CMK (cell line): ENCODE data around the gene ANO6.

Experiments
- DNase-seq: peaks from one replicate; pipeline ENCODE4 v3.0.0-alpha.2; 2010; ENCODE audit warnings: low read depth

The ANO6 gene

DNA sequence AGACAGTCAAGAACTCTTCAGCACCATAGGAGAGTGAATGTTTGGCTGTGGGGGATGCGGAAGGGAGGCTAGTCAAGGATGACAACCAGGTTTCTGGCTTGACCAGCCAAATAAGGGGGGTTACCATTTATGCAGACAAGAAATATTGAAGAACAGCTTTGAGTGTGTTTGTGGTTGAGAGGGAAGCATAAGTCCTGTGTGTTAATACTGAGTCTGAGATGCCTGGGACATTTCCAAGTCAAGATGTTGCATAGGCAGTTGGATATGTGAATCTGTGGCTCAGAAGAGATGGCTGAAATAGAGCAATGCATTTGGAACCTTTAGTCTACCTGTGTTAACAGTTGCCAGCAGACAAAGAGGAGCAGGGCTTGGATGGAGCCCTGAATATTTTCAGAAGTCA is 66.1 kb downstream of the ANO6 start:
- DNase-seq, result no peak

DNA sequence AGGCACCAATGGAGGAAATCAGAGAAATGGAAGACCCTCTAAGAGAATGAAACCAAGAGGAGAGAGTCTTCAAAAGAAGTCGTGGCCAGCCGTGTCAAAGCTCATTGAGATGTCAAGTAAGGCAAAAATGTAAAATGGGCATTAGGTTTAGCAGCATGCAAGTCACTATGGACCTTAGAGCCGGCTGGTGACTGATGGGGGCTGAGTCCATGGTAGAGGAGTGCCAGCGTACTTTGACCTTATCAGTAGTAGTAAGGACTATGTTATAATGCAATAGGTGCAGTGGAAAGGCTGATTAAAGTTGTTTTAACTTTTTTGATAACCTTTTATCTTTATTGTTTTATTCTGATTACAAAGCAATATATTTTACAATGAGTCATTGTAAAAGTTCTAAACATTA is 66.5 kb downstream of the ANO6 start:
- no peak for DNase-seq

DNA sequence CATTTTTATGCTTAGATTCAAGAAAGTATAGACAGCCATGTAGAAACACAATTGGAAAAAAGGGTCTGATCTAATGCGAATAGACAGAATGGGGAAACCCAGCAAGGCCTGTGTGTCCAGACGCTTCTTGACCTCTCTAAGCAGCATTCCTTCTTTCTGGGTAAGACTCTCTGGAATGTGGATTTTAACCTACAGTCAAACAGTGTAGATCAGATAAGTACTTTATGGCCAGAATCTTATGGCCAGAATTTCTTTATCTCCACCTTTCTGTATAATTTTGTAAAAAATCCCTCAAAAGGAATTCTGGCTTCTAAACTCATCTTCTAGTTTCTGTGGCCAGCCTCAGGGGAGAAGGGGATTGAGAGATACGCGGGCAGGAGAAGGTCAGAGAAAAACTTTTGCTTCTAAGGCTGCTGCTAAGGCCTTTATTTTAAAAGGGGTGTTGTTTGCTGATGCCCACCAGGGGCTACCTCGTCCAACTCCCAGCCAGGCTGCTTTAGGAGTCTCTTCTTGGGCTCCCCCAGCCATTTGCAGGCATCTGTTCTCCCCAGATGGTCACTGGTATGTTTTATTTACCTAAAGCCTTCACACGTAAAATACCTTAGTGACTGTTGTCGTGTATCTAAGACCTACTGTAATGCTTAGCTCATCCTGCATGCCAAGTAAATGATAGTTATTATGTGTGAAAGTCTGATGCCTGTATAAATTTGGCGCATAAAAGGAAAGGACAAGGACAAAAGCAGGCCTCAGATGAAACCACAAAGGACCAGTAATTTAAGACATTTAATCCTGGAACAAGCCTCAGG is 68.4 kb downstream of the ANO6 start:
- DNase-seq, result no peak

DNA sequence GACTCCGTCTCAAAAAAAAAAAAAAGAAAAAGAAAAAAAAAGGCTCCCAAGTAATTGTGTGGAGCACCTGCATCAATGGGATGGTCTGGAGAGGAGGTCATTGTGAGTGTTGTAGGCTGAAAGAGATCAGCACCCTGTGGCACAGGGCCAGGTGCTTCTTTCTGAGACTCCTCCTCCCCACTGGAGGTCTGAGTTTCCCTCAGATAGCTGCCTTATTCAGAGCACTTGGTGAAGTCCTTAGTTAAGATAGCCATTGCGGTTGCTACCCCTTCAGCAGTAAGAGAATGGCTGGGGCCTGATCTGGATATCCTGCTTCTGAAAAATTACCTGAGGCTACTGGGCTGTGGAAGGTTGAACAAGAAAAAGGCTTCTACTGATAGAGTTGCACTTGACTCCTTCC is 69.8 kb downstream of the ANO6 start:
- no peak for DNase-seq

DNA sequence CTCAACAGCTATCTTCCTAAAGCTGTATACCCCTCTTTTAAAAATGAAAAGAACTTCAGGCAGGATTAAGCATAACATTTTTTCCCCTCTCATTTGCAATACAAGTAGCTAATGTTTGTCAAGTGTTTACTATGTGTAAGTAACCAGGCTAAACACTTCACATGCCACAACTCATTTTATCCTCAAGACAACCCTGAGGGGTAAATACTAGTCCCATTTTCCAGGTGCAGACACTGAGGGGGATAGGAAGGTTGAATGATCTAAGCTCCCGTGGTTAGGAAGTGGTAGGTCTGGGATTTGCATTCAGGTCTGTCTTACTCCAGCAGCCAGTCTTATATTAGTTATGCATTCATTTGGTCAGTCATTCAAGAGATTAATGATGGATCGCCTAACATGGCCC is 70.7 kb downstream of the ANO6 start:
- no peak for DNase-seq

DNA sequence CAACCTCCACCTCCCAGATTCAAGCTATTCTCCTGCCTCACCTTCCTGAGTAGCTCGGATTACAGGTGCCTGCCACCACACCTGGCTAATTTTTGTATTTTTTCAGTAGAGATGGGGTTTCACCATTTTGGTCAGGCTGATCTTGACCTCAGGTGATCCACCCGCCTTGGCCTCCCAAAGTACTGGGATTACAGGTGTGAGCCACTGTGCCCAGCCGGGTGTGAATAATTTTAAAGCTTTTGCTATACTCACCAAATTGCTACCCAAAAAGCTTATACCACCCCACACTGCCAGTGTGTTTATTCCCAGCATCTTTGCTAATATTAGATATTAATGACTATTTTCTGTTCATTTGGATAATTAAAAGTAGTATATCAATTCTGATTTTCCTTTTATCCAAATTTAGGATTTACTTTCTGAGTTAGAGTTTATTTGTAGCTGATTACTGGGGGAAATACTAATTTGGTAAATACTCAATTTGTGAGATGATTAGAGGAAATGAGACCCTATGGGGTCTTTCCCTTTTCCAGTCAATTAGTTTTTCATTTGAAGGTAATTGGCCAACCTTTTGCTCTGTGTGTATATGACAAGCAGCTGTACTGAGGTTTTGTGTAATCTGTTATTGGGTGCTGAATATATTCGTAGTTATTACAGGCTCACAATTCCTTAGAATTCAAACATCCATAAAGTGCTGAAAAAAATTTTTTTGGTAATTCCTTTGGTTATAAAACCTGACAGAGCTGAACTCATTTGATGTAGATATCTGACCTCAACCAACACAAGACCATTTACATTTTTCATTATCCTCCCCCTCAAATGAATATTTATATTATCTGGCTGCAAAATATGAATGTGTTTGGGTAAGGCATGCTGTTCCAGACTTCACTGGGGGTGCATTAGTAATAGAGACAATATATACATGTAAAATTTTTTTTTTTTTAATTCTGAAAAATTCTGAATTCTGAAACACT is 73.6 kb downstream of the ANO6 start:
- DNase-seq, result no peak

DNA sequence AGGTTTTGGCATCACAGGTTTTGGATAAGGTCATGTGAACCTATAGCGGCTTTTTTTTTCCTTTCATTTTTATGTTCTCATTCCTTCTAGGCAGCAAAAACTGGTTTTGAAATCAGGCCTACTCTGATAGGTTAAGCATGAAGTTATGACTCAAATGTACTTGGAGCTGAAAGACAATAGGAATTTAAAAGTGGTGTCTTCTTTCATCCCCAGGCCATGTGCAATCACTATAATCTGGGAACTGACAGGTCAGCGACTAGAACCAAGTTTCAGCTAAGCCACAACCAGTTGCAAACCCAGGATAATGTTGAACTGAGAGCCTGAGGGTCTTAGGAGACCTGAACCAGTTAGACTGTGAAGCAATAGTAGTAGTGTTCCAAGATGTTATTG is 74.3 kb downstream of the ANO6 start:
- no peak for DNase-seq

DNA sequence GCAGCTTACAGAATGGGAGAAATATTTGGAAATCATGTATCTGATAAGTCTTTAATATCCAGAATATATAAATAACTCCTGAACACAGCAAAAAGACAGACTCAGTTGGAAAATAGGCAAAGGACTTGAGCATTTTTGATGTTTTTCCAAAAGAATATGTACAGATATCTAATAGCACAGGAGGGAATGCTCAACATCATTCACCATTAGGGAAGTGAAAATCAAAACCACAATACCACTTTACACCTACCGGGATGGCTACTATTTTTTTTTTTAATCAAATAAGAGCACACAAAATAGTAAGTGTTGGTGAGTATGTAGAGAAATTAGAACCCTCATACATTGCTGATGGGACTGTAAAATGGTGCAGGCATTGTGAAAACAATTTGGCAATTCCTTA is 75.6 kb downstream of the ANO6 start:
- no peak for DNase-seq

DNA sequence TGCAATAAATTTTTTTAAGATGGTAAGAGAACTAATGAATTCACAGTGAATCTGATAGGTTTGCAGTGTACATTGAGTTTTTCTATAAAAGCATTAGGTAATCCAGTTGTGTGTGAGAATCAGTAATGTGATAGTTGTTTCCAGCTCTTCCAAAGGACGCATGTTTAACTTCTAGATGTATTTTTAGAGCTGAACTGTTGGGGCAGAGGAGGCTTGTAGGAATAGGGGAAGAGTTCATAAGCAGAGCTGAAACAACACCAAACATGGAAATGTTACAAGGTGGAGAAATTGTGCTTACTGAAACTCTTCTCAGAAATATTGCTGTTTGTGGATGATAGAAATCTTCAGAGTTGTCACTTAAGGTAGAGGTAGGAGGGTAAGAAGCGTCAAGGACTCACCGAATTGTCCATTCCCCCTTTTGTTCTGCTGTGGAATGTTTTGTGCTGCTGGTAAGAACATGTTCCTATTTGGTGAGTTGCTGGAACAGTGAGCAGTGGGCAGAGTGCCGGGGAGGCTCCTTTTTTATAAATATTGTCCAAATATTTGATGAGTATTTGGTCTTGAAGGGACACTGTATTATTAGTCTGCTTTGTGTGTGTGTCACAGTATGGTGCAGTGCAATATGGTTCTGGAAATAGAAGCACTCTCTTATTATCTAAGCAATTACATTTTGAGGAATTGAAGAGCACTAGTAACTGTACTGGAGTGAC is 76.7 kb downstream of the ANO6 start:
- no peak for DNase-seq

DNA sequence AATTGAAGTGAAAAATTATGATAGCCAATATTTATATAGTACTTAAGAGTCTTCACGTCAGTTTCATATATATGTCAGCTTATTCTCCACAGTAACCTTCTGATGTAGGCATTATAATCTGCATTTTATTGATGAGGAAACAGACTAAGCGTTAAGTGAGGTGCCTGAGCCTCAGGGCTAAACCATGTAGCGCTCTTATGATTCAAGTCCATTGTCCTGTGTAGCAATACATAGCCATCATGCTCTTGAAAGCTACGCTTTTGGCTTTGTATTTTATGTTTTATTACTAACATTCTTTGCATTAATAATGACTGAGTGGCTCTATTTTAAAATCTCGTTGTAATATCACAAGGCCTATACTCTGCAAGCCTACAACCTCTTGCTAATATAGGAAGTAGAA is 79.0 kb downstream of the ANO6 start:
- DNase-seq, result no peak

DNA sequence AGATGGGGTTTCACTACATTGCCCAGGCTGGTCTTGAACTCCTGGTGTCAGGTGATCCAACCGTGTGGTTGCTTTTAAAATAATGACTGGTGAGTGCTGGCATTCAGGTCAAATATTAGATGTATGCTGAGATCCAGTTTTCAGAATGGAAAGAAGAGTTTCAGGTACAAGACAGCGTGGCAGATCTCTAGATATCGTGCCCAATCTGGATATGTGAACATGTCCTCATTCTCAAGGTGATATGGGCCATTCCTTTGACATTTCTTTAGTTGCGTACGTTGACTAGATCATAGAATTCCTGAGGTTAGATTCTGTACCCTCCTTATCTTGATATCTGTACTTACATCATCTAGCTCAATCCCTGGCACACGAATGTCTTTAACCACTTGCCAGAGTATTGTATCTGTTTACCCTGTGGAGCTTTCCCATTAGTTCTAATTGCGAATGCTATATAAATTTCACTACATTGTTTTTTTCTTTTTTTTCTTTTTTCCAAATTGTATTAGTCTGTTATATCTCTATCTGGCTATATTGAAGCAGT is 80.2 kb downstream of the ANO6 start:
- DNase-seq, result no peak

DNA sequence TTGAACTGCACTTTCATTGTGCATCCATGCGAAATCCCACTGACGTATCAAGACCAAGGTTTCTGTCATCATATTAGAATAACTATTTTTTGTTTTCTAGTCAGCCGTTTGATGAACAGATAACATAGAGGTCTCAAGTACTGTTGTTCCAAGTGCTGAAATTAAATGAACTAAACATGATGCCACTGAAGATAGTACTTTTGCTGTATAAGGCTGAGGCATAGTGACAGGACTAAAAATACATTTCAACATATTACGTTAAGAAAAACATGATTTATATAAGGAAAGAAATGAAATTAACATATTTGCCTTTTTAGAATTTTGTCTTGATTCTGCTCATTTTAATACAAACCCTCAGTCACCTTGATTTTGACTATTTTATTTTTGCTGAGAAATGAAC is 82.2 kb downstream of the ANO6 start:
- DNase-seq, result no peak

DNA sequence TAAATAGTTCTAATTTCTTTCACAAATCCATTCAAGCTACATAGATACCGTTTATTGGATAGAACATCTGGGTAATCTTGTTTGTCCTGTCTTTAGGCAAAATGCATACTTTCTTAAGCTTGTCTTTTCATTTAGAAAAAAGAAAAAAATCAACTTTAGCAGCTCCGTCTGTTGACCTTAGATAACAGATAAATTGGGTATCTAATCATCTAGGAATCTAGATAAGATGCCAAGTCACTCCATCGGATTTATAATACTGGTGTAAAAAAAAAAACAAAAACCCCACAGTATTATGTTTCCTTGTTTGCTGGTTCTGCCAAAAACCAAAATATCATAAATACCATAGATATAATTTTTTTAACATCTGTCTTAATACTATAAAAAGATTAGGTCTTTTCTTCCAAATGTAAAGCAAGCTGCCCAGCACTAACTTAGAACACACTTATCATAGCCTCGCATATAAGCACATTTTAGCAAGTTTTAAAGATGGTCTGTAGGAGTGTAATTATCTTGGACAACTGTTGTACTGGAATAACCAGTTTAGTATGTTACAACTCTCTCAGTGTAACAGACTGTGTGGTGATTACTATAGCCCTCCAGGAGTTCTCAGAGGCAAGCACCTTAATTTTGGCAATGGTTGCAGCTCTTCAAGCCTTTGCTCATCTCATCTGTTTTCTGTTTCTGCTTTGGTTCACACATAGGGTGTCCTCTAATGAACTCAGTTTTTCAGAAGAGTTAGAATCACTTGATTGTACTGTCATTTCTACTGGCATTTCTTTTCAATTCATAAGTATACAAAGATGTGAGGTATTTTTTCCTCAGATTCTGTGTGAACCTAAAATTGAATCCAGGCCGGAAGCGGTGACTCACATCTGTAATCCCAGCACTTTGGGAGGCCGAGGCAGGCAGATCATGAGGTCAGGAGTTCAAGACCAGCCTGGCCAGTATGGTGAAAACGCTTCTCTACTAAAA is 83.1 kb downstream of the ANO6 start:
- DNase-seq, result no peak

DNA sequence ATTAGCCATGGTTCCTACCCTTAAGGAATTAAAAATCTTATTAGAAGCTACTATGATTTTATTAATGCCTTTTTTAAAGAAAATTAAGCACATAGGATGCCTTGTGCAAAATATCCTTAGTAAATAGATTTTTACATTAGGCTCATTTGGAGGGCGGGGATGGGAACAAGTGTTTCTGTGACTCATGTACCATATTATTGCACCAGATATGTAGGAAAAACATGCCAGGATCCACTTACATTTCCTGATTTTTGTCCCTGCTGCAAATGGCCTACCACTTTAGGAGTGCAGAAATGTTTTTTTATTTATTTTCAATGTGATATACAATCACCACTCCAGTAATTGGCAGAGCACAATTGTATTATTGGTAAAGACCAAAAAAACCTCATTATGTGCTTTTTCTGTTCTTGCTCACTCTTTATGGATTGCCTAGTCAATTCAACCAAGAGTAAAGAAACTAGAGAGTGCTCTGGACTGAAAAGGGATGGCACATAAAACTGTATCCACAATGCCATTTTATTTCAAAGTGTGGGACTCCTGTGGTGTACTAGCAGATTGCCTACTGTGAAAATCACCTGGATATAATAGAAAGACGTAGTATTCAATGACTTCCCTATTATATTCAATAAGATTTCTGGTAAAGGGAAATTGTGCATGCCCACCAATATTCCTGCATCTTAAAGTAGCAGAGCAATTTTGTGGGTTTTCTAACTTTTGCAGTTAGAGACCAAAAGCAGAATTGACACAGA is 86.9 kb downstream of the ANO6 start:
- DNase-seq, result no peak

DNA sequence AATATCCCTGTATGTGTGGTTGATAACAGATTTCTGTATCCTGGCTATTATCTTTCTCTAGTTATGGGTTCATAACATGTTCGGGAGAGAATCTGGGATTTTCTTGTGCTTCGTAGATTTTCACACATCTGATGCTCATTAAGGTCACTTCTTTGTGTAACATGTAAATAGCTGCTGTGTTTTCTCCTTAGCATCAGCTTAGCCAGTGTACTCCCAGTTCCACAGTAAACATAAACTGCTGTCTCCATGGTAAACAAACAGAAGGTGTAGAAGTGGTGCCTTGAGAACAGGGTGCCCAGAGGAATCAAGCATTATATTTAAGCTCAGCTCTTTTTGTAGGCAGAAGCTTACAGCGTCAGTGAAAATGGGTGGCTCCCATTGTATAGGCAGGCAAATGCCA is 88.0 kb downstream of the ANO6 start:
- DNase-seq, result no peak

DNA sequence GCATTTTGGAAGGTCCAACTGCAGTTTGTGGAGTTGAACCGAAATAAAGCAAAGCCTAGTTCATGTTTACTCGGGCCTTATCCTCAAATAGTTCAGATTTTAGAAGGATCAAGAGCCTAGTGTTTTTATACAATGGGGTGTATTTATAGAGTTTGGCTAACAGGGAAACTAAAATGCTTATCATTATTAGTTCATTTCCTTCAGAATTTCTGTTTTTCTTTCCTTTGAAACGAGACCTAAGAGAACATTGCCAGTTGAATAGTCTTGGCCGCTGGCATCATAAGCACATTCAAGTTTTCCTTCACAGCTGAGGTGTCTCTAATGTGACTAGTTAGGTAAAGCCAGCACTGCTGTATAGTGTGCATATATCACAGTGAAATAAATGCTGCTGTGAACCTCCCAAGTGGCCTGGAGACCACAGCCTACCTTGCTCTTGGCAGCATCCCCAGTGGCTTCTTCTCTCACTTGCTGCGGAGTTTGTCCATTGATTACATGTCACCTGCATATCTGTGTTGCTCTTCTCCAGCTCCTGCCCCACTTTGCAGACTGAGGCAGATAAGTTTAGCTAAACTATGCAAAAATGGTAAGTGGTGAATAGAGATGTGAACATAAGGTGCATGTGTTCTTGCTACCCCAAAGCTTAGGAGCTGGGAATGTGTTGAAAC is 88.8 kb downstream of the ANO6 start:
- no peak for DNase-seq

DNA sequence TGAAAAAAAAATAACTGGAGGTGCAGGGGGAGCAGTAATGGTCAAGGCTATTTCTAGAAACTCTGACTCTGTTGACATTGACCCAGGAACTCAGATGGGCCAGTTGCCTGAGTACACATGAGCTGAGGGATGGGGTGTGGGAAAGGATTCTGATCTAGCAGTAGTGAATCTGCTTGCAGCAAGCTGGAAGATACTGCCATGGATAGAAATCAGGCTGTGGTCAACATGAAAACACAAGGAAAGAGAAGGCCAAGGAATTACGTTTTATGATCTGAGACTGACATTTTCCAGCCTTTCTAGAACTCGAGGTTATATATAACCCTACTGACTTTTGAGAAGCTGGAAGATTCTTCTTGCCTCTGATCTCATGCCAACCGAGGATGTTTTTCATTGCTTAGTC is 90.0 kb downstream of the ANO6 start:
- no peak for DNase-seq

DNA sequence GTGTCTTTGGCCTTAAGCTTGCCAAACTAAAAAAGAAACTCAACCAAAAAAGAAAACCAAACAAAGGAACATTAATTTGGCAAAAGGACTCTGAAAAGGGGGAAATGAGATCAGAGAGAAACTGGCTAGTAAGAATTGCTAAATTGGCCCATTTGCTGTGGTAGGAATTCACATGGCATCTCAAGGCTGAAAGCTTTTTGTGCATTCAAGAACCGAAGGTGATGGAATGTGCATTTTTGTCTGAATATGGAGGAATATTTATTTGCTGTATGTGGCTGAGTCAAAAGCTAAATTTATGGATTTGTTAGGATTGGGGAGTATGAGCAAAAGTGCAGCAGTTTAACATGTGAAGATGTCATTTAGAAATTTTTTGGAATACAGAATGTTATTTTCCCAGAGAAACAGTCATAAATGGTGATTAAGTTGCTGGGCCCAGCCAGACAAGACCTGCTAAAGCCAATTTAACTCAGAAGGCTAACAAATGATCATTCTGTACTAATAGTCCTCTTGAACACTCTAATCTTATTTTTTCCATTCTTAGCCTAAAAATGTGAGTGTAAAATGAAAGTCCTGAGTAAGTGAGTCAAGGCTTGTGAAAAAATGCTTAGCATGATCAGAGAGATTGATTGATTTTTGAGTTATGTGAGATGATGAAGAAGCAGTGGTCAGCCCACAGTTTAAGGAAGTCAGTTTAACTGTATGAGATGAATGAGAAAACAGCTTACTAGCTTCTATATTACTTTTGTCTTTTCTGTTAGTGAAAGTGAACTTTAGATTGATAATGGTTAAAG is 94.1 kb downstream of the ANO6 start:
- DNase-seq, result no peak

DNA sequence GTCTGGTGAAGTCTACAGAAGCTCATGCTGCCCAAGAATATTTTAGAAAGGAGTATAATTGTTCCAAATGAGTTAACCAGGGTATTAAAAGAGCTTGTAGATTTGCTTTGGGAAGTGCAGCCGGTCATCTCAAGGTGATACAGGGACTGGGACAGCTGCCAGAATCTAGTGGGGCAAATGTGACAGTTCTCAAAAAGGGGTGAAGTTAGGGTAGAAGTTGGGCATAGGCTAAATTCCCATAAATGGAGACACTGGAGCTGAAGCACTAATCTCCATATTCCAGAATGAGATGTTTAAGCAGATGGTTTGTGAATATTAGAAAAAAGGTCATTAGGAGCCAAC is 94.7 kb downstream of the ANO6 start:
- no peak for DNase-seq
